ENCODE data around the gene SCIN.
A peak's percentile ranks its signal among the peaks of the same experiment; 100 is the strongest.

SCIN gene

DNA sequence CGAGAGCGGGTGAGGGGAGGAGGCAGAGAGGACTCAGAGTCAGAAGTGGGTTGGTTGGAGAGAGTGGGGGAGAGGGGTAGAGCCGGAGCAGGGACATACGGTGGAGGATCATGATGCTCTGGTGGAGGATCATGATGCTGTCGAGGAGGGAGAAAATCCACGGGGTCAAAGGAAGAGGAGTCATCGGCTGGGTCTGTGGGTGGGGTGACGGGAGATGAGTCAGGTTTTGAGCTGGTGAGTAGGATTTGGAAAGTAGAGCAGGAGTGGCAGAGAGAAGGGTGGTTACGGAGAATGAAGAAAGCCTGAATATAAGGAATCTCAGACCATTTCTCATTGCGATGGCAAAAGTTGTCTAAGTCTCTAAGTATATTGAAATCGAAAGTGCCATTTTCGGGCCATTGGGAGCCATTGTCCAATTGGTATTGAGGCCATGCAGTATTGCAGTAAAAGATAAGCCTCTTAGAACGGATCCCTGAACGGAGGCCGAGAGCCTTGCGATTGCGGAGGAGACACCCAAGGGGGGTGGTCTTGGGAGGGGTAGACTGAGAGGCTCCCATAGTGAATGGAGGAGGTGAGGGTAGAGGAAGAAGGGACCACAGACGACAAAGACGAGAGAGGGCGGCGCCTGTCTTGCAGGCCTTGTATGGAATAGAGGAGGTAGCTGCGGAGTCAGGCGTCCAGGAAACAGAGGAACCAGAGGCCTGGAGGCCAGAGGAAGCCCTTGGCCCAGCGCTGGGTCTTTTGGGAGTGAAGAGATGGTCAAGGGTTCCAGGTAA, 23.8 kb downstream of the SCIN start:
- TF ChIP-seq, protein P1, sequence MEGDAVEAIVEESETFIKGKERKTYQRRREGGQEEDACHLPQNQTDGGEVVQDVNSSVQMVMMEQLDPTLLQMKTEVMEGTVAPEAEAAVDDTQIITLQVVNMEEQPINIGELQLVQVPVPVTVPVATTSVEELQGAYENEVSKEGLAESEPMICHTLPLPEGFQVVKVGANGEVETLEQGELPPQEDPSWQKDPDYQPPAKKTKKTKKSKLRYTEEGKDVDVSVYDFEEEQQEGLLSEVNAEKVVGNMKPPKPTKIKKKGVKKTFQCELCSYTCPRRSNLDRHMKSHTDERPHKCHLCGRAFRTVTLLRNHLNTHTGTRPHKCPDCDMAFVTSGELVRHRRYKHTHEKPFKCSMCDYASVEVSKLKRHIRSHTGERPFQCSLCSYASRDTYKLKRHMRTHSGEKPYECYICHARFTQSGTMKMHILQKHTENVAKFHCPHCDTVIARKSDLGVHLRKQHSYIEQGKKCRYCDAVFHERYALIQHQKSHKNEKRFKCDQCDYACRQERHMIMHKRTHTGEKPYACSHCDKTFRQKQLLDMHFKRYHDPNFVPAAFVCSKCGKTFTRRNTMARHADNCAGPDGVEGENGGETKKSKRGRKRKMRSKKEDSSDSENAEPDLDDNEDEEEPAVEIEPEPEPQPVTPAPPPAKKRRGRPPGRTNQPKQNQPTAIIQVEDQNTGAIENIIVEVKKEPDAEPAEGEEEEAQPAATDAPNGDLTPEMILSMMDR (IDR thresholded peaks at IDR 0.05; ENCODE audit: insufficient read depth, low read depth, low read length, missing control alignments) = no peak
- H3K4me3 ChIP-seq (ENCODE audit: low read length) = no peak overlapping the region
- DNase-seq (ENCODE audit: low read depth) = no peak

DNA sequence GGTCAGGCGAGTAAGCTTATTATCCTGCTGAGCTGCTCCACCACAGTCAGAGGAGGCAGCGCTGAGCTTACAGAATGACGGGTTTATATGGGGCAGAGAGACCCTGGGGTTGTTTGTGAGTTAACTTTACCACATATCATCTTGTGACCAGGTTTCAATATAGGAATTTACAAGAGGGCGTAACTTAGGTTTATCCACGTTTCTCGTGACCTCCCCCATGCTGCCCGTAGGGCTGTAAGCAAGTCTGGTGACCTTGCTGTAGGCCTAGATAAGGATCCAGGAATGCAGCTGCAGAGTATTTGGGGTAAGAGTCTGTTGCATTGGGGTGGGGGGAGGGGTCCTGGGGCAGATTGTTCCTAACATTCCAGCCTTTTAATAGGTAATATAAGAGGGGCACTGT, 24.6 kb downstream of the SCIN start:
- DNase-seq (ENCODE audit: low read depth) = no peak
- H3K4me3 ChIP-seq (ENCODE audit: low read length) = no peak overlapping the region
- TF ChIP-seq, protein P1 (IDR thresholded peaks at IDR 0.05; ENCODE audit: insufficient read depth, low read depth, low read length, missing control alignments) = no peak

DNA sequence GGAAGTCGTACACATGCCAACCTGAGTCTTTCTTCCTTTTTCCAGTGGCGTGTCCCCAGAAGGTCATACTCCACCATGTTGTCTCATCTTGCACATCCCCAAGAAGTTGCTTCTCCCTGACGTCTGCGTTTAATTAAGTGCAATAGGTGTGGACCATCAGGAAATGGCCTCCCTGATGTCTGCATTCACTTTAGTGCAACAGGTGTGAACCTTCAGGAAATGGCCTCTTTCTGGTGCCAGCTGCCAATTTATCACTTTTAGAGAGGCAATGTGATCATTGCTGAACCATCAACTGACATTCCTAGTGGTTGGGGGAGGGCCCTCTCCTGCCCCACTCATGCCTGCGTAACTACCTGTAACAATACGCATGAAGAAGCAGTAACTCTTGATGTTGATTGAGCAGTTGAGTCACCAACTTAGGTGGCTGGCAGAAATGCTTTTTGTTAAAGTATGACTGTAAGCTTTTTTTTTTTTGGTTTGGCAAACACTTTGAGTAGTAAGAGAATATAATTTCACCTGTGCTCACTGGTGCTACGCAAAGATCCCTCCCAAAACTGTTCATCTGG, 25.8 kb downstream of the SCIN start:
- DNase-seq (ENCODE audit: low read depth) = peak; percentile 62
- TF ChIP-seq, protein P1 (IDR thresholded peaks at IDR 0.05; ENCODE audit: insufficient read depth, low read depth, low read length, missing control alignments) = no peak
- no peak overlapping the region for H3K4me3 ChIP-seq (ENCODE audit: low read length)

- TF ChIP-seq, protein P1 (IDR thresholded peaks at IDR 0.05; ENCODE audit: insufficient read depth, low read depth, low read length, missing control alignments) = no peak
- no peak for DNase-seq (ENCODE audit: low read depth)
- no peak overlapping the region for H3K4me3 ChIP-seq (ENCODE audit: low read length)
Observed at GRCh38 chr7:12601302-12601869, 30.9 kb downstream of the SCIN start.

- no peak for DNase-seq (ENCODE audit: low read depth)
- H3K4me3 ChIP-seq (ENCODE audit: low read length) = no peak overlapping the region
- TF ChIP-seq, protein P1 (IDR thresholded peaks at IDR 0.05; ENCODE audit: insufficient read depth, low read depth, low read length, missing control alignments) = no peak
Observed at GRCh38 chr7:12607134-12607533, 36.6 kb downstream of the SCIN start.

DNA sequence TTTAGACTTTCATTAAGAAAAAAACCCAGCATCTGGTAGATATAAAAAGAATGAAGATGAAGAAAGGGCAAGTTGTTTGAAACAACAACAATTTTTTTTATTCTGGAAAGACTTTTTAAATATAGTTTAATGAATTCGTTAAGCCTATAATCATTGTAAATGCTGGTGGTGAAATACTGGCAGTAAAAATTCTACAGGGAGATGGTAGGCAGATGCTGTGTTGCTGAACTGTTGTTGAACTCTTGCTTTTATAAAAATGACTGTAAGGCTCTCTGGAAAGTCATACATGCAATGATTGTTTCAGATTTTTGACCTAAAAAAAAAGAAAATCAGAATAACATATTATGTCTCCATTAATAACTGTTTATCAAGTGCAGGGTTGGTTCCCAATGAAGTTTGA, 39.0 kb downstream of the SCIN start:
- no peak for DNase-seq (ENCODE audit: low read depth)
- TF ChIP-seq, protein P1 (IDR thresholded peaks at IDR 0.05; ENCODE audit: insufficient read depth, low read depth, low read length, missing control alignments) = no peak
- no peak overlapping the region for H3K4me3 ChIP-seq (ENCODE audit: low read length)

Data from epithelial cell of esophagus (primary cell).